CD14-positive monocyte (primary cell): ENCODE results near the gene HTR6. TPM values are rescaled to one million over a fixed set of nuclear protein-coding genes. Genes with fewer than 3 reads are reported as not detected.

Experiments
- DNase-seq, 3 donors: peaks; one replicate each; pipeline ENCODE4 v3.0.0-alpha.2; 2011 to 2022
- H2AFZ ChIP-seq: 2 replicates; pipeline ENCODE4 v1.6.0; 2012; ENCODE audit warnings: mild to moderate bottlenecking, low read depth, low read length, inconsistent platforms; ENCODE audit not compliant: insufficient read depth, poor library complexity, severe bottlenecking
- H3K27ac ChIP-seq, 2 donors: 1 replicate in 1 of 2; 2 replicates in 1 of 2; pipeline ENCODE4 v1.5.1; 2012 to 2013; ENCODE audit warnings: low read length in 2 of 2, control low read depth in 1 of 2, inconsistent platforms in 1 of 2, low read depth in 1 of 2, mild to moderate bottlenecking in 1 of 2
- H3K27me3 ChIP-seq, 2 donors: one replicate each; pipeline versions ENCODE4 v1.6.0 to v1.6.1; 2011 to 2013; ENCODE audit warnings: low read length in 2 of 2; ENCODE audit not compliant: control insufficient read depth in 2 of 2, insufficient read depth in 2 of 2
- H3K36me3 ChIP-seq, 2 donors: replicated peaks in 1 of 2; 1 replicate in 1 of 2; 2 replicates in 1 of 2; pipeline versions ENCODE4 v1.5.1 to v1.6.1; 2012 to 2013; ENCODE audit warnings: low read length in 2 of 2, control low read depth in 1 of 2, inconsistent platforms in 1 of 2, mild to moderate bottlenecking in 1 of 2; ENCODE audit not compliant: insufficient read depth in 2 of 2, control insufficient read depth in 1 of 2
- H3K4me1 ChIP-seq, 2 donors: 1 replicate in 1 of 2; 2 replicates in 1 of 2; pipeline versions ENCODE4 v1.5.1 to v1.6.1; 2012 to 2013; ENCODE audit warnings: low read length in 2 of 2, control low read depth in 1 of 2, inconsistent platforms in 1 of 2, mild to moderate bottlenecking in 1 of 2, moderate library complexity in 1 of 2; ENCODE audit not compliant: insufficient read depth in 2 of 2, control insufficient read depth in 1 of 2
- H3K4me2 ChIP-seq: replicated peaks from 2 replicates; pipeline ENCODE3; 2012; ENCODE audit warnings: low read length, moderate library complexity, mild to moderate bottlenecking; ENCODE audit not compliant: poor library complexity, severe bottlenecking; ENCODE audit errors: extremely low read depth
- H3K4me3 ChIP-seq, 3 experiments: fragments of 200-600 bp in 1 of 3; sonication (generic) in 1 of 3; replicated peaks in 1 of 3; 1 replicate in 2 of 3; 2 replicates in 1 of 3; pipeline ENCODE4 v1.5.1; 2011 to 2013; ENCODE audit warnings: low read length in 3 of 3, mild to moderate bottlenecking in 3 of 3, control low read depth in 2 of 3, low read depth in 2 of 3, inconsistent platforms in 1 of 3, moderate library complexity in 1 of 3
- H3K79me2 ChIP-seq: 2 replicates; pipeline ENCODE4 v1.6.0; 2012; ENCODE audit warnings: mild to moderate bottlenecking, control low read depth, inconsistent platforms, low read length, moderate library complexity; ENCODE audit not compliant: insufficient read depth
- H3K9ac ChIP-seq: 2 replicates; pipeline ENCODE4 v1.6.0; 2017; ENCODE audit warnings: low read length, mild to moderate bottlenecking; ENCODE audit not compliant: insufficient read depth, poor library complexity, severe bottlenecking
- H3K9me3 ChIP-seq, 2 donors: replicated peaks in 1 of 2; 1 replicate in 1 of 2; 2 replicates in 1 of 2; pipeline versions ENCODE4 v1.5.1 to v1.6.1; 2012 to 2013; ENCODE audit warnings: low read length in 2 of 2, control low read depth in 1 of 2; ENCODE audit not compliant: control insufficient read depth in 1 of 2, insufficient read depth in 1 of 2
- H4K20me1 ChIP-seq: 2 replicates; pipeline ENCODE4 v1.6.0; 2012; ENCODE audit warnings: mild to moderate bottlenecking, low read length, control low read depth, moderate library complexity; ENCODE audit not compliant: insufficient read depth
- H3K27ac Mint-ChIP-seq, 7 donors: one replicate each; pipeline ENCODE4 v1.8.0; 2020; ENCODE audit warnings: mild to moderate bottlenecking in 7 of 7, mixed read lengths in 7 of 7, moderate library complexity in 6 of 7, inconsistent platforms in 2 of 7
- H3K27me3 Mint-ChIP-seq, 3 donors: one replicate each; pipeline ENCODE4 v1.8.0; 2021 to 2022; ENCODE audit warnings: low read depth in 3 of 3, mild to moderate bottlenecking in 3 of 3, mixed read lengths in 3 of 3, moderate library complexity in 3 of 3, inconsistent platforms in 1 of 3
- H3K36me3 Mint-ChIP-seq, 2 donors: one replicate each; pipeline ENCODE4 v1.8.0; 2020; ENCODE audit warnings: mixed read lengths in 2 of 2, inconsistent platforms in 1 of 2, mild to moderate bottlenecking in 1 of 2
- H3K4me1 Mint-ChIP-seq: one replicate; pipeline ENCODE4 v1.8.0; 2020; ENCODE audit warnings: mild to moderate bottlenecking, mixed read lengths
- H3K4me3 Mint-ChIP-seq, 2 donors: one replicate each; pipeline ENCODE4 v1.8.0; 2020; ENCODE audit warnings: mild to moderate bottlenecking in 2 of 2, mixed read lengths in 2 of 2, moderate library complexity in 1 of 2
- H3K9me3 Mint-ChIP-seq, 7 donors: one replicate each; pipeline ENCODE4 v1.8.0; 2020 to 2022; ENCODE audit warnings: mixed read lengths in 7 of 7, mild to moderate bottlenecking in 6 of 7, moderate library complexity in 6 of 7, inconsistent platforms in 2 of 7
- WGBS: methylation state at CpG from one replicate; pipeline ENCODE4 v1.1.5; 2013; ENCODE audit warnings: missing lambda C conversion rate; ENCODE audit not compliant: insufficient coverage; 5-methylcytosine and 5-hydroxymethylcytosine counted together
- intact Hi-C, 2 donors: fragments of 100-400 bp; cut with micrococcal nuclease; formaldehyde crosslinking; loops; one replicate each; pipeline versions ENCODE4 v1.15.0 to v1.15.1; 2023
- polyA plus RNA-seq, 3 donors: library from polyadenylated mRNA; depleted of rRNA in 1 of 3; unstranded in 2 of 3; stranded (reverse) in 1 of 3; fragments of 300-500 nt in 2 of 3; fragments of >200 nt in 1 of 3; fragmentation: Illumina TruSeq in 2 of 3; gene quantifications; 1 replicate in 2 of 3; 2 replicates in 1 of 3; pipeline ENCODE4 v1.2.3, GENCODE V29; 2012 to 2021
- TF ChIP-seq, protein P1 (sequence below): fragments of 200-600 bp; IDR thresholded peaks from one replicate; pipeline ENCODE4 v1.8.0; 2022; ENCODE audit warnings: antibody characterized with exemption, mild to moderate bottlenecking

Gene HTR6
- polyA plus RNA-seq, 3 donors: not detected

GRCh38 chr1:19706136-19706535 is 41.5 kb downstream of the HTR6 start:
- Mint-ChIP-seq H3K4me1 (no peaks in the 10 kb centered on the region), H3K36me3 (peaks cover 25 to 33% of the 10 kb centered on the region in 2 donors), H3K9me3 (peaks cover 0 to 3% (median 0%) of the 10 kb centered on the region in 7 donors), H3K27me3 (peaks cover 0 to 4% (median 0%) of the 10 kb centered on the region in 3 donors), H3K27ac (no peak overlapping the region), H3K4me3 (no peak overlapping the region)
- H3K4me3 ChIP-seq: no peak overlapping the region
- H3K4me2 ChIP-seq: no peak overlapping the region
- no peak overlapping the region for H2AFZ ChIP-seq
- no peaks in the 10 kb centered on the region for H3K27me3 ChIP-seq
- TF ChIP-seq, protein P1, sequence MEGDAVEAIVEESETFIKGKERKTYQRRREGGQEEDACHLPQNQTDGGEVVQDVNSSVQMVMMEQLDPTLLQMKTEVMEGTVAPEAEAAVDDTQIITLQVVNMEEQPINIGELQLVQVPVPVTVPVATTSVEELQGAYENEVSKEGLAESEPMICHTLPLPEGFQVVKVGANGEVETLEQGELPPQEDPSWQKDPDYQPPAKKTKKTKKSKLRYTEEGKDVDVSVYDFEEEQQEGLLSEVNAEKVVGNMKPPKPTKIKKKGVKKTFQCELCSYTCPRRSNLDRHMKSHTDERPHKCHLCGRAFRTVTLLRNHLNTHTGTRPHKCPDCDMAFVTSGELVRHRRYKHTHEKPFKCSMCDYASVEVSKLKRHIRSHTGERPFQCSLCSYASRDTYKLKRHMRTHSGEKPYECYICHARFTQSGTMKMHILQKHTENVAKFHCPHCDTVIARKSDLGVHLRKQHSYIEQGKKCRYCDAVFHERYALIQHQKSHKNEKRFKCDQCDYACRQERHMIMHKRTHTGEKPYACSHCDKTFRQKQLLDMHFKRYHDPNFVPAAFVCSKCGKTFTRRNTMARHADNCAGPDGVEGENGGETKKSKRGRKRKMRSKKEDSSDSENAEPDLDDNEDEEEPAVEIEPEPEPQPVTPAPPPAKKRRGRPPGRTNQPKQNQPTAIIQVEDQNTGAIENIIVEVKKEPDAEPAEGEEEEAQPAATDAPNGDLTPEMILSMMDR: no peak
- no peak overlapping the region for H3K9ac ChIP-seq
- H4K20me1 ChIP-seq: no peaks in the 10 kb centered on the region
- H3K27ac ChIP-seq: no peak overlapping the region
- WGBS: no CpG with 5 or more reads among the region's 4 CpGs
- no peaks in the 10 kb centered on the region for H3K9me3 ChIP-seq
- intact Hi-C loops: no loop called here
- no peaks in the 10 kb centered on the region for H3K4me1 ChIP-seq
- no peaks in the 10 kb centered on the region for H3K79me2 ChIP-seq
- no peak for DNase-seq
- H3K36me3 ChIP-seq: peaks cover 0 to 12% of the 10 kb centered on the region in 2 donors

GRCh38 chr1:19708567-19709110 is 44.0 kb downstream of the HTR6 start:
- TF ChIP-seq, protein P1: no peak
- Histone ChIP-seq H3K36me3 (peaks cover 0 to 21% of the 10 kb centered on the region in 2 donors), H3K4me1 (no peaks in the 10 kb centered on the region), H3K4me2 (no peak overlapping the region), H4K20me1 (no peaks in the 10 kb centered on the region), H2AFZ (no peak overlapping the region), H3K9ac (no peak overlapping the region), H3K27me3 (no peaks in the 10 kb centered on the region), H3K9me3 (no peaks in the 10 kb centered on the region), H3K4me3 (no peak overlapping the region), H3K79me2 (no peaks in the 10 kb centered on the region), H3K27ac (no peak overlapping the region)
- intact Hi-C loops: no loop called here
- no peak for DNase-seq
- 97% methylated on average over 3 of the region's 8 CpGs for WGBS
- Mint-ChIP-seq H3K4me1 (no peaks in the 10 kb centered on the region), H3K9me3 (peaks cover 0 to 3% (median 0%) of the 10 kb centered on the region in 7 donors), H3K27me3 (peaks cover 0 to 1% (median 0%) of the 10 kb centered on the region in 3 donors), H3K36me3 (peaks cover 27 to 33% of the 10 kb centered on the region in 2 donors), H3K27ac (no peak overlapping the region), H3K4me3 (no peak overlapping the region)
